ENCODE data around the gene UBAP2. TPM values are rescaled to one million over a fixed set of nuclear protein-coding genes. Genes with fewer than 3 reads are reported as not detected.

The UBAP2 gene
- total RNA-seq, 3 donors from 2014 or later (not counting 1 experiment from before 2014, with no cell fraction given): 30.2 to 34.4 (median 31.1) TPM

DNA sequence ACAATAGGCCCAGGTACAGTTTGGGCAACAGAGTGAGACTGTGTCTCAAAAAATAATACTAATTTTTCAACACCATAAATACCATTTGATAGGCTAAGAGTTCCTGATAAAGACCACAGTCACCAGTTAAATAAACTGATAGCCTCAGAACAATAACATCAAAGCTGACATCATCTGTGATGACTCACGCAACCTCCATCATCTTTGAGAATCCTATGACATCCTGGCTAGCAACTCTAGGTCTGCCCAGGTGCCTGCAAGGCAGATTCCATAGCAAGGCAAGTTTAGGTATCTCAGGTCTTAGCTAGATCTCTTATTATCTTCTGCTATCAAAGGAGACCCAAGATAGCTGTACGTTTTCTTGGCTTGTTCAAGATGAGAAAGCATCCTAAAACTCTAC is 30.5 kb upstream of the UBAP2 start:
- Mint-ChIP-seq H3K36me3 (no peaks in the 10 kb centered on the region), H3K9me3 (no peaks in the 10 kb centered on the region), H3K4me3 (no peak overlapping the region), H3K27ac (no peak overlapping the region), H3K4me1 (peaks cover 3 to 4% of the 10 kb centered on the region in 2 donors), H3K27me3 (ENCODE audit: low read depth in 2 of 2) (no peaks in the 10 kb centered on the region)
- no peak for DNase-seq
- no peak for TF ChIP-seq CTCF (IDR thresholded peaks at IDR 0.05)
- H3K4me3 ChIP-seq (ENCODE audit: low read length): no peak overlapping the region
- H3K27me3 ChIP-seq (ENCODE audit: control insufficient read depth, insufficient read depth, low read length): no peaks in the 10 kb centered on the region
- no peaks in the 10 kb centered on the region for H3K4me1 ChIP-seq (ENCODE audit: control insufficient read depth, insufficient read depth, low read length)
- no peaks in the 10 kb centered on the region for H3K9me3 ChIP-seq (ENCODE audit: control insufficient read depth, insufficient read depth, low read length)
- H3K27ac ChIP-seq (ENCODE audit: low read length): no peak overlapping the region
- intact Hi-C loops (cut with micrococcal nuclease): no loop called here
- 100% methylated on average over 2 of the region's 2 CpGs for WGBS (ENCODE audit: insufficient coverage)
- H3K36me3 ChIP-seq (ENCODE audit: control insufficient read depth, insufficient read depth, low read length): no peaks in the 10 kb centered on the region
- ATAC-seq: no peak

- Histone ChIP-seq H3K4me3 (ENCODE audit: low read length) (no peak overlapping the region), H3K4me1 (ENCODE audit: control insufficient read depth, insufficient read depth, low read length) (peaks cover 10% of the 10 kb centered on the region), H3K27me3 (ENCODE audit: control insufficient read depth, insufficient read depth, low read length) (no peaks in the 10 kb centered on the region), H3K9me3 (ENCODE audit: control insufficient read depth, insufficient read depth, low read length) (no peaks in the 10 kb centered on the region), H3K36me3 (ENCODE audit: control insufficient read depth, insufficient read depth, low read length) (no peaks in the 10 kb centered on the region), H3K27ac (ENCODE audit: low read length) (no peak overlapping the region)
- no peak for TF ChIP-seq CTCF (IDR thresholded peaks at IDR 0.05)
- Mint-ChIP-seq H3K36me3 (no peaks in the 10 kb centered on the region), H3K4me1 (peaks cover 5 to 20% of the 10 kb centered on the region in 2 donors), H3K27ac (no peak overlapping the region), H3K27me3 (ENCODE audit: low read depth in 2 of 2) (no peaks in the 10 kb centered on the region), H3K9me3 (no peaks in the 10 kb centered on the region), H3K4me3 (no peak overlapping the region)
- DNase-seq (no peak), ATAC-seq (no peak)
- intact Hi-C loops (cut with micrococcal nuclease): no loop called here
- 78% methylated on average over 5 of the region's 5 CpGs for WGBS (ENCODE audit: insufficient coverage)
Measured at GRCh38 chr9:34072868-34073590, 24.3 kb upstream of the UBAP2 start.

- Mint-ChIP-seq H3K27ac (no peak overlapping the region), H3K4me1 (peaks cover 5 to 20% of the 10 kb centered on the region in 2 donors), H3K4me3 (no peak overlapping the region), H3K27me3 (ENCODE audit: low read depth in 2 of 2) (no peaks in the 10 kb centered on the region), H3K9me3 (no peaks in the 10 kb centered on the region), H3K36me3 (no peaks in the 10 kb centered on the region)
- intact Hi-C loops (cut with micrococcal nuclease): no loop called here
- Histone ChIP-seq H3K9me3 (ENCODE audit: control insufficient read depth, insufficient read depth, low read length) (no peaks in the 10 kb centered on the region), H3K4me1 (ENCODE audit: control insufficient read depth, insufficient read depth, low read length) (peaks cover 10% of the 10 kb centered on the region), H3K27ac (ENCODE audit: low read length) (no peak overlapping the region), H3K4me3 (ENCODE audit: low read length) (no peak overlapping the region), H3K36me3 (ENCODE audit: control insufficient read depth, insufficient read depth, low read length) (no peaks in the 10 kb centered on the region), H3K27me3 (ENCODE audit: control insufficient read depth, insufficient read depth, low read length) (no peaks in the 10 kb centered on the region)
- no peak for TF ChIP-seq CTCF (IDR thresholded peaks at IDR 0.05)
- WGBS (ENCODE audit: insufficient coverage): 80% methylated on average over 2 of the region's 2 CpGs
- DNase-seq (no peak), ATAC-seq (no peak)
Measured at GRCh38 chr9:34072410-34072809, 23.7 kb upstream of the UBAP2 start.

All from natural killer cell (primary cell).